RWPE2 (cell line): ENCODE results near the gene CTNNBIP1.

Experiments
- ATAC-seq: fragments of 200-7000 bp; cut with Tn5 transposase; 3 replicates; pipeline ENCODE4 v1.9.1; 2021; ENCODE audit warnings: low read depth
- DNase-seq: peaks from one replicate; pipeline ENCODE4 v3.0.0-alpha.2; 2020; ENCODE audit warnings: low spot score
- H3K27ac ChIP-seq: fragments of 450-650 bp; 2 replicates; pipeline ENCODE4 v1.5.1; 2017; ENCODE audit warnings: mild to moderate bottlenecking; ENCODE audit not compliant: poor library complexity, severe bottlenecking
- H3K27me3 ChIP-seq: fragments of 250-450 bp; sonication (Bioruptor Pico); 2 replicates; pipeline ENCODE4 v1.5.1; 2021; ENCODE audit warnings: mild to moderate bottlenecking, moderate library complexity; ENCODE audit not compliant: insufficient read depth, poor library complexity, severe bottlenecking
- H3K36me3 ChIP-seq: fragments of 250-450 bp; sonication (Bioruptor Pico); 2 replicates; pipeline ENCODE4 v1.5.1; 2020; ENCODE audit warnings: low read depth, mild to moderate bottlenecking, moderate library complexity
- H3K4me1 ChIP-seq: fragments of 250-450 bp; sonication (Bioruptor Pico); 2 replicates; pipeline ENCODE4 v1.5.1; 2021; ENCODE audit warnings: mild to moderate bottlenecking, moderate library complexity; ENCODE audit not compliant: insufficient read depth, poor library complexity, severe bottlenecking
- H3K4me3 ChIP-seq: fragments of 250-450 bp; sonication (Bioruptor Pico); 2 replicates; pipeline ENCODE4 v1.5.1; 2021; ENCODE audit warnings: mild to moderate bottlenecking, moderate library complexity; ENCODE audit not compliant: severe bottlenecking
- H3K9me3 ChIP-seq: fragments of 250-450 bp; sonication (Bioruptor Pico); 2 replicates; pipeline ENCODE4 v1.5.1; 2021; ENCODE audit warnings: mild to moderate bottlenecking, moderate library complexity; ENCODE audit not compliant: severe bottlenecking
- CTCF ChIP-seq: fragments of 450-650 bp; IDR thresholded peaks from one replicate; pipeline ENCODE4 v1.5.1; 2017; ENCODE audit warnings: mild to moderate bottlenecking, moderate library complexity; ENCODE audit not compliant: poor library complexity, severe bottlenecking

The CTNNBIP1 gene

GRCh38 chr1:9850442-9851162, 59.5 kb downstream of the CTNNBIP1 start:
- no peaks in the 10 kb centered on the region for H3K9me3 ChIP-seq
- H3K27me3 ChIP-seq, result no peaks in the 10 kb centered on the region
- no peak overlapping the region for H3K27ac ChIP-seq
- DNase-seq (no peak), ATAC-seq (no peak)
- no peak overlapping the region for H3K4me3 ChIP-seq
- H3K36me3 ChIP-seq, result peaks cover 23% of the 10 kb centered on the region
- TF ChIP-seq CTCF, result no peak
- peaks cover 7% of the 10 kb centered on the region for H3K4me1 ChIP-seq

- no peak overlapping the region for H3K27ac ChIP-seq
- no peak for ATAC-seq
- H3K4me3 ChIP-seq, result no peak overlapping the region
Observed at GRCh38 chr1:9849691-9850441, 60.2 kb downstream of the CTNNBIP1 start.

GRCh38 chr1:9848022-9848421, 62.0 kb downstream of the CTNNBIP1 start:
- no peaks in the 10 kb centered on the region for H3K27me3 ChIP-seq
- no peak overlapping the region for H3K27ac ChIP-seq
- DNase-seq, result no peak
- no peak for TF ChIP-seq CTCF
- H3K36me3 ChIP-seq, result no peaks in the 10 kb centered on the region
- no peaks in the 10 kb centered on the region for H3K9me3 ChIP-seq
- ATAC-seq, result no peak
- H3K4me1 ChIP-seq, result peaks cover 18% of the 10 kb centered on the region
- no peak overlapping the region for H3K4me3 ChIP-seq

More at GRCh38 chr1:9849691-9850441, 60.2 kb downstream of the CTNNBIP1 start:
- TF ChIP-seq CTCF, result no peak
- peaks cover 7% of the 10 kb centered on the region for H3K4me1 ChIP-seq
- no peaks in the 10 kb centered on the region for H3K27me3 ChIP-seq
- DNase-seq, result no peak
- H3K36me3 ChIP-seq, result peaks cover 18% of the 10 kb centered on the region
- no peaks in the 10 kb centered on the region for H3K9me3 ChIP-seq

- Histone ChIP-seq H3K36me3 (no peaks in the 10 kb centered on the region), H3K4me1 (peaks cover 19% of the 10 kb centered on the region), H3K27me3 (no peaks in the 10 kb centered on the region), H3K9me3 (no peaks in the 10 kb centered on the region), H3K27ac (no peak overlapping the region), H3K4me3 (no peak overlapping the region)
- ATAC-seq, result no peak
- DNase-seq, result no peak
- no peak for TF ChIP-seq CTCF
Observed at GRCh38 chr1:9847269-9847668, 62.8 kb downstream of the CTNNBIP1 start.
